Tongue (tissue), 2 donors: ENCODE data around the gene FETUB. TPM values are rescaled to one million over a fixed set of nuclear protein-coding genes. Genes with fewer than 3 reads are reported as not detected.
A peak's percentile ranks its signal among the peaks of the same experiment; 100 is the strongest.
"Not testable (repeated sequence)": the region's sequence is repeated elsewhere in the genome, so short reads cannot be mapped to it uniquely, and the experiment has no call there.

ENCODE experiments used
- DNase-seq: peaks from one replicate; pipeline ENCODE4 v3.0.0-alpha.2; 2015
- total RNA-seq: library from RNA; depleted of rRNA; stranded (reverse); fragments of >200 nt; gene quantifications from one replicate; pipeline ENCODE4 v1.2.3, GENCODE V29; 2014

Gene FETUB
- total RNA-seq, 1 donor from 2014 or later, result not detected

DNA sequence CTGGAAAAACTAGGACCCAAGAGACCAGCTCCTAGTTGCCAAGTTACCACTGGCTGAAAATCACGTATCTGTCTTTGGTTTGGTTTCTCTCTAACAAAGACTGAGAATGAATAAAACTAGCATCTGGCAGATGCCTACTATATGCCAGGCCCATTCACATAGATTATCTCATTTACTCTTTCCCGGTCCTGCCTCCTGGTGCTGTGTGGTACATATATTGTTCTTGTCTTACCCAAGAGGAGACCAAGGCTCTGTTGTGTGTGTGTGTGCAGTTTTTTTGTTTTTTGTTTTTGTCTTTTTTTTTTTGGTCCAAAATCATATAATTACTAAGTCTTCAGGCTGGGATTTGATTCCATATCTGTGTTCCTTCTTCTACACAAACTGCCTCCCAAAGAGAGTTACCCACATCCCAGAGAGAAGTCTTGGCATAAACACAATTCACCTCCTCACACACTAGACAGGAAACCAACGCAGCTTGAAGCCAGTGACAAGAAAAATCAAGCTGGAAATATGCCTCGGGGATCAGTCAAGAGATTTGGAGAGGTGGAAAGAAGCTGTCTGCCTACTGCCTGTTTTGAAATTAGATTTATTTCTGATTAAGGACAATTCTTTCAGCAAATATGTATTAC lies 26.4 kb upstream of the FETUB start:
- no peak for DNase-seq

DNA sequence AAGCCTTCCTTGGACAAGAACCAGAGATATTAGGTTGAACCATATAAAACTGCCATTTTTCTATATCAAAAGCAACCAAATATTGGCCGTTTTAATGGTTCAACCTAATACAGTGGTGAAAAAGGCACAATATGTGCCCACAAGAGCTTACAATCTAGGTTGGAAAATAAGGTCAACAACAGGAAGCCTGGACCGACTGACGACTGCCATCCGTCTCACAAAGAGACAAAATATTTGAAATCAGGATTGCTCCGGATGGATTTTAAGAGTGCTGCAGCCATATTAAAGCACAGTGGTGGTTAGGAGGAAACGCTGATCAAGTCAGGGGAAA lies 26.0 kb upstream of the FETUB start:
- no peak for DNase-seq

DNA sequence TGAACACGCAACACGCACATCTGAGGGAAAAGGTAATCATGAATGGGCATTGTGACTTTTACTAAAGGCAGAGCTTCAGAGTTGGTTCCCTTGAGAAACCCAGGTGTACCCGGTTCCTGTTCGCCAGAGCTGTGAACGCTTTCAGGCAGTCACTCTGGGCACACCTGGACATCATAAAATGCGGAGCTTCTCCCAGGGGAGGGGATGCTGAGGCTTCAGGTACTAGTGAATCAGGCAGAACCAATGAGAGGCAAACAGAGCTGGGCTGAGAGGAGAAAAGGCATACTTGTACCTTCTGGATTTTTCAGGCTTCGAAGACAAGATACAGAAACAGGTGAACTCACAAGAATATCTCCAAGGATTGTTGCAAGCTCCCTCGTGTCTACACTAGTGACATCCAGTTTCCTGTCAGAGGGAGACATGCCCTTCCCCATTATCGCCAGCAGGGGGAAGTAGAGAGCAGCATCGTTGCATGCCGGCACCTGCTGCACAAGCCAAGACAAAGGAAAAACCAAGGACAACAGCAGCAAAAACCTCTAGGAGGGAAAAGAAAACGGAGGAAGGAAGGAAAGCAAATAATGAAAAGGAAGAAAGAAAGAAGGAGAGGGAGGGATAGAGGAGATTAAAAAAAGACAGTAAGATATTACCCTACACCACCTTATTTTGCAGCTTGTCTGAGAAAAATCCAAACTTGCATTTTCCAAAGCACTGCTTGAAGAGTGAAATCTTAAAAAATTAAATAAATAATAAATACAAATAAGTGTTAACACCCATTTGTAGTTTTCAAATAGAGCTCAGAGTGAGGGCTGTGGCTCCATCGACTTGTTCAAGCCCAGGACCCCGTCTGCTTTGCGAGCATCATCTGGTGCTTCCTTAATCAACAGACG lies 25.4 kb upstream of the FETUB start:
- peak; percentile 90 for DNase-seq

DNA sequence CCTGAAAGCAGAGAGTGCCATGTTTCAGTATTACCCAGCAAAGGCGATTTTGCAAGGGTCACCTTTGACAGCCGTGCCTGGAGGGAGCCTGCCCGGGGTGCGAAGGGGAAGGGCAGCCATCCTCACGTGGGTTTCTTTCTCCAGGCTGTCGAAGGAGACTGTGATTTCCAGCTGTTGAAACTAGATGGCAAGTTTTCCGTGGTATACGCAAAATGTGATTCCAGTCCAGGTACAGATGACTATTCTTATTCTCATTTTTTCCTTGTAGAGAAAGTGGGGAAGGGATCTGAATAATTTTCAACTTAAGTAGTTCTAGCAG lies 23.9 kb upstream of the FETUB start:
- DNase-seq, result no peak

DNA sequence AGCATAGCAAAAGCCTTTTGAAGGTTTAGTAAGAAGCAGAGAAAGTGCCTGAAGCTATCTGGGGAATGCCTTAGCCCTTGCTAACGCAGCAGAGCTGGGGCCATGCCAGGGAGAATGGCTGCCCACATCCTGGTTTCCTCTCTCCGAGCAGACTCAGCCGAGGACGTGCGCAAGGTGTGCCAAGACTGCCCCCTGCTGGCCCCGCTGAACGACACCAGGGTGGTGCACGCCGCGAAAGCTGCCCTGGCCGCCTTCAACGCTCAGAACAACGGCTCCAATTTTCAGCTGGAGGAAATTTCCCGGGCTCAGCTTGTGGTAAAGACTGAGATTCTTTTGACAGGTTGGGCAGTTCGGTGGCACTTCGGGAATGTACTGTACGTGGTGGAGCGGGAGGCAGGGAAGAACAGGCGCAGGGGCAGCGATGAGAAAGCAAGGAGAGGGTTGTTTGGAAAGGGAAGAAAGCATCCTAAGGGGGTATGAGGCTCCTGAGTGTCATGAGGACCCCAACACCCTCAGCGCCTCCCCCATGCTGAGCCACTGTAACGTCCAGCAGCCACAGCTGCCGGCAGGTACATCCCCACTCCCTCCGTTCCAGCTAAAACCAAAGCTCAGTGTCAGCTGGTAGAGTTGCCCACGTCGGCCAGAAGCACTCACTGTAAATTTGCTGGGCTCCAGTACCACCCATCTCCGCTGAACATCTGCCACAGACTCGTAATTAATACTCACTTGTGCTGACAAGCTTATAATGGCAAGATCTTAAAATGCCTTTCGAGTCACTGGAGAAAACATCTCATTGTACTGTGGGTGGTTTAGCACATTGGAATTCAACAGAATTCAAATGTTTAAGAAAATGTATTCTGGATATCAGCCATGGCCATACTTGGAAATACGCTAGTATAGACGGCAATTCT lies 22.9 kb upstream of the FETUB start:
- peak; percentile 84 for DNase-seq

DNA sequence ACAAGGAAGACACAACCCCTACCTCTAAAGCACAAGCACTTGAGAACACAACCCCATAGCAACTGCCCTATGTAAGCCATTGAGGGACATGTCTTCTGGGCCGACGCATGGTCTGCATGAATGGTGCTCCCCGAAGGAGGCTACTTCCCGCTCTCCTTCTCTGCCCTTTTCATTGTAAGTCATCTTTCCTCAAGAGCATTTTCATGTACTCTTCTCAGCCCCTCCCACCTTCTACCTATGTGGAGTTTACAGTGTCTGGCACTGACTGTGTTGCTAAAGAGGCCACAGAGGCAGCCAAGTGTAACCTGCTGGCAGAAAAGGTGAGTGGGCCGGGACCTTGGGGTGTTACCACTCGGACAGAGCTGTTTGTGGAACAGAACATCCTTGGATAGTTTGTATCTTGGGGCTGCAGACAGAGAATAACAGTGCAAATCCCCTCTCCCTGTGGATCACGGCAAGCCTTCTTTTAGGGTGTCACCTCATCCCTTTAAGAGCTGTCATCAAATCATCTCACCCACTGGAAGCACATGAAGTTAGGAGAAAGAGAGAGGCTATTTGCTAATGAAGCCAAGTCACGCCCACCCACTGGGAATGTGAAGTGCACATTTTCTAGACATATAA lies 21.8 kb upstream of the FETUB start:
- DNase-seq, result no peak

DNA sequence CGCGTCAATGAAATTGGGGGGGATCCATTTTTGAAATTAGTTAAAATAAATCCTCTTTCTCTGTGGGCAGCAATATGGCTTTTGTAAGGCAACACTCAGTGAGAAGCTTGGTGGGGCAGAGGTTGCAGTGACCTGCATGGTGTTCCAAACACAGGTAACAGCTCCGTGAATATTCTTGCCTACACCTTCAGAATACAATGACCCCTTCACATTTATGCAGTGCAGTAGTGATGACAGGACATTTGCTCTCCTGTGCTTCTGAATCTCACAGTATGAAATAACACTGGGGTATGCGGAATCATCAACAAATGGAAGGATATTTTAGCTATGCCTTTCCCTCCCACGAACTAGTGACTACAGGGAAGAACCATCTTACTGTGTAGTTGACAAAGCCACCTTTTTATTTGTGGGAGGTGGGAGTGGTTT lies 20.4 kb upstream of the FETUB start:
- DNase-seq, result no peak

DNA sequence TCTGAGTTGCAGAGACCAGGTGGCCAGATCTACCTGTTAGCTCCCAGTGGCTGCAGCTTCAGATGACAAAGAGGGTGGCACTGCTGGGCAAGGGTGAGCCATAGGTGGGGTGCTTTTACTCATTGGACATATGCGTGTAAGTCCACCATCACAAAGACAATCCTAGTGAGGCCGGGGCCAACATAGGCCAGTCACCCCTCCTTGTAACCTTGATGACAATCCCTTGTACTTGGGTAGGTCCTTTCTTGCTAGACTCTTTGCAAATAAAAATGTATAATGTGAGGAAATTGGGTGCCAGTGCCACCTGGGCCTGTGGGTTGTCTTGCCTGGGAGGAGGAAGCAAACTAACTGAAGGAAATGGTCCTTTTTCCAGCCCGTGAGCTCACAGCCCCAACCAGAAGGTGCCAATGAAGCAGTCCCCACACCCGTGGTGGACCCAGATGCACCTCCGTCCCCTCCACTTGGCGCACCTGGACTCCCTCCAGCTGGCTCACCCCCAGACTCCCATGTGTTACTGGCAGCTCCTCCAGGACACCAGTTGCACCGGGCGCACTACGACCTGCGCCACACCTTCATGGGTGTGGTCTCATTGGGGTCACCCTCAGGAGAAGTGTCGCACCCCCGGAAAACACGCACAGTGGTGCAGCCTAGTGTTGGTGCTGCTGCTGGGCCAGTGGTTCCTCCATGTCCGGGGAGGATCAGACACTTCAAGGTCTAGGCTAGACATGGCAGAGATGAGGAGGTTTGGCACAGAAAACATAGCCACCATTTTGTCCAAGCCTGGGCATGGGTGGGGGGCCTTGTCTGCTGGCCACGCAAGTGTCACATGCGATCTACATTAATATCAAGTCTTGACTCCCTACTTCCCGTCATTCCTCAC lies 19.7 kb upstream of the FETUB start:
- DNase-seq, result no peak

DNA sequence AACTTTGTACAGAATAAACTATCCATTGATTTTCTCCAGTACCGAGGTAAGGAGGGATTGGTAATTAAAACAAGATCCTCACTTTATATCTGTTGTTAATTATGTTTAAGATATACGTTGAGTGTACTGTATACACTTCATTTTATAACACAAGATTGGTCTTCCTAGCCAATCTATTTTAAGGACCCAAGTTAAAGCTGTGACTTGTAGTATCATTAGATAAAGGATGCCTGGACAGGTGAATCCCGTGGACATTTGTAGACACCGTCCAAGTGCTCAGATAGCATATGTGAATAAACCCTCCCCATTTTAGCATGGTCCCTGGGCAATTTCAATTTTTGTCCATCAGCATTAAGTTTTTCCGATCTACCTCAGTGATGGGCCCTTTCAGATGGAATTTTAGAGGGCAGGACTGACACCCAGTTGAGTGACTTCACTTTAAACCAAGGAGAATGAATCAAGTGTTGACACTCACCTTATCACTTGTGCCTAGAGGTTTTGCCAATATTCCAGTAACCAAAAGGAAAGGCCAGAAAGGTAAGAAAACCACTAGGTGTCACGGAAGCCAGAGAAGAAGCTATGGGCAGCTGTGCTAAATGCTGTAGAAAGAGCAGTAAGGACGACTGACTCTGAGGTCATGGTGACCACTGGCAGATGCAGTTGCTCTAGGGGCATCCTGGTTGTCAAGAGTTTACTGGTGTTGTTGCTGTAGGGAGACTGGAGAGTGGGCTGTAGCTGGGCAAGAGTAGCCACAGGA lies 18.1 kb upstream of the FETUB start:
- DNase-seq, result no peak

DNA sequence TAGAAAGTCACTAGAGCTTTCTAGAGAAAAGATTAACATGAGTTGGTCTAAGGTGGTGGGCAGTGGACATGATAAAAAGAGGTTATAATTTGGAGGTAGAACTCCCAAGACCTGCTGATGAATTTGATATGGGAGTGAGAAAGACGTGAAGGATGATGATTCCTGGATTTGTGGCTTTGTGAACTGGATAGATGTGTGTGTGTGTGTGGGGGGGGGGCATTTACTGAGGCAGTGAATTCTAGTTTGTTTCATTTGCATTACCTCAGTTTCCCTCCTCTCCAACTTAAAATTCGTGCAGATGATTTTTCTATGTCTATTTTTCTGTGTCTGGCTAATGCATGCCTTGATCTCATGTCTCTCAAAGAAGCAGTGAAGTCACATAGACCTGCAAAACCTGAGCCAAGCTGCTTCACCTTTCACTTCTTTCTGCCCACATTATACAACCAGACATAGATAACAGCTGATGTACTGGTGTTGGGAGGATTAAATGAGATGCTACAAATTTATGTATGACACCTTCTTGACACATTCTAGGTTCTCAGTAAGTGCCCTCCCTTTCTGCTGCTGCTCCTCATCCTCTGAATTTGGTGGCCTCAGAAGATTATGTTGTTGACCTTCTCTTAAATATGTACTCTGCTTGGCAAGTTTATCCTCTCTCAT lies 17.4 kb upstream of the FETUB start:
- no peak for DNase-seq

DNA sequence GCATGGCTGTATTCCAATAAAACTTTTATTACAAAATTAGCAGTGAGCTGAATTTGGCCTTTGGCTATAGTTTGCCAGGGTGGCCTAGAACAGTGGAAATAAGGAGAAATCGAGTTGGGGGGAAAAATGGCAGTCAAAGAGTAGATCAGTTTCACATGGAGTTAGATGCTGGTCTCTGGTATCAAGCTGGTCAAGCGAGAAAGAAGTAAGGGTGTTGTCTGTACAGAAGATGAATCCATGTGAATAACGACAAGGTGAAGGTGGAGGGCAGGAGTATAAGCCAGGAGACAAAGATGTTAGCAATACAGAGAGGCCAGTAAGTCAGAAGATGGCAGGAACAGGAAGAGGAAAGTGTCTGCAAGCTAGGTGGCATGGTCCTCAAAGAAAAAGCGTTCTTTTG lies 15.6 kb upstream of the FETUB start:
- no peak for DNase-seq

DNA sequence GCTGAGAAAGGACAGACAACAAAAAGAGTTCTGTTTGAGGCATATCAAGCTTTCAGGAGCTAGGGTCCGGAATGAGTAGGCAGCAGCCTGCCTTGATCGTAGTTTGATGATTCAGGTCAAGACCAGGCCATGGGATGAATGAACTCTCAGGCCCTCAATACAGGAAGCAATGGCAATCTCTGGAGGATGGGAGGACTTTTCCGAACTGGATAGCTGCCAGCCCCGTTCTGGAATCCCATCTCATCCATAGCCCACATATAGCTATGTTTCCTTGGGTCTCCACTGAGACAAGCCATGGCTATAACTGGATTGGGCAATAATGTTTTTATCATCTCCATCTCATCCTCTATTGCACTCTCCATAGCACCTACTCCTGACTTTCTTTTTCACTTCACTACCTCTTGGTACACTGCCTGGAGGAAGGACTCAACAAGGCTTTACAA lies 14.6 kb upstream of the FETUB start:
- DNase-seq, result no peak

DNA sequence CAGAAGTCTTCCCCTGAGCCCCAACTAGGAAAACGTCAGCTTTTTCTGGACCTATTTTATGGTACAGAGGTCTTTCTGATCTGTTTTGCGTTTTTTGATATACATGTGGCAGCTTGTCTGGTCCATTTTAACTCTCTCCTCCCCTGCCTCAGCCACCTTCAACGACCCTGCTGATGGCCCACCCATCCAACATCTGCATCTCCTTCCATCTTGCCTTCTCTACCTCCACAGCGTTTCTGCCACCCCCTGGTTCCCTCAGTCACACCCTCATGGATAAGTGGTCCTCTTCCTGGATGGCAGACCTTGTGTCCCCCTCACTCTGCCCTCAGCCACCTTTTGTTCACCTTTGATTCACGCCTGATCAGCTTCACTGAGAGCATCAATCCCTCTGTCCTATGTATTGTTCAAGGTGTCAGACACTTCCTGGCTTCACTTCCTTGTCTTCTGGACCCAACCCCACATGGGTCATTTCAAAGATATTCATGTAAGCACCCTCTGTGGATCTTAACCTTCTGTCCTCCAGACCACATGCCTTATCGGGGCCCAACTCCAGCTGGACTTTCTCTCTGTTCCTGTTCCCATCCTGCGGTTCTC lies 13.8 kb upstream of the FETUB start:
- no peak for DNase-seq

DNA sequence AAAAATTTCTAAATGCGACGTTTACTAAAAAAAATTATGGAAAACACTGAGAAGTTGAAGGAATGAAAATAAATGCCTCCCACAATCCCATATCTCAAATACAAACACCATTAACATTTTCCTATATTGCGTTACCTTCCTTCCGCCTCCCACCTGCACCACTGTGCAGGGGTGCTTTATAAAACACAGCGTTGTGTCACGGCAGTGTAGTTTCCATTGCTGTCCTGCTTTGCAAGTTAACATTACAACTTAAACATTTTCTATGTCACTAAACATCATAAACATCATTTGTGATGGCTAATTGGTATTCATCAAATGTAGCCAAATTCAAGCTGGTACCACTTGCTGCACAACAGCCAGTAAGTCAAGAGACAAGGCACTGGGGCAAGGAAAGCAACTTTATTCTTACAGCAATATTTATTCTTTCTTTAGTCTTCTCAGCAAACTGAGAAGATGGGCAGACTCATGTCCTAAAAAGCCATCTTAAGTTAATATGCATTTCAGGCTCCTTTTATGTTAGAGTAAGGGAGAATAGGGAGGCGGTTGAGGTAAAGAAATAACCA lies 12.3 kb upstream of the FETUB start:
- DNase-seq, result no peak

DNA sequence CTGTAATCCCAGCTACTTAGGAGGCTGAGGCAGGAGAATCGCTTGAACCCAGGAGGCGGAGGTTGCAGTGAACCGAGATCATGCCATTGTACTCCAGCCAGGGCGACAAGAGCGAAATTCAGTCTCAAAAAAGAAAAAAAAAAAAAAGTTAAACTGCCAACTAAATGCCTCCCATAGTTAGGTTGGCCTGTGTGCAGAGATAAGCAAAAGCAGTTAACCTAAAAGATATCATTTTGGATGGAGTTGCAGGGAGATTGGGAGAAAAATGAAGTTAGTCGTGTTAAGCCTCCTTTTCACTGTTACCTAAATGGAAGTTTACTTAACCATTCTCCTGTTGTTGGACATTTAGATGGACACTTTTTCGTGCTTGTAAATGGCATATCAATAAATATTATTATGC lies 11.4 kb upstream of the FETUB start:
- DNase-seq, result no peak

DNA sequence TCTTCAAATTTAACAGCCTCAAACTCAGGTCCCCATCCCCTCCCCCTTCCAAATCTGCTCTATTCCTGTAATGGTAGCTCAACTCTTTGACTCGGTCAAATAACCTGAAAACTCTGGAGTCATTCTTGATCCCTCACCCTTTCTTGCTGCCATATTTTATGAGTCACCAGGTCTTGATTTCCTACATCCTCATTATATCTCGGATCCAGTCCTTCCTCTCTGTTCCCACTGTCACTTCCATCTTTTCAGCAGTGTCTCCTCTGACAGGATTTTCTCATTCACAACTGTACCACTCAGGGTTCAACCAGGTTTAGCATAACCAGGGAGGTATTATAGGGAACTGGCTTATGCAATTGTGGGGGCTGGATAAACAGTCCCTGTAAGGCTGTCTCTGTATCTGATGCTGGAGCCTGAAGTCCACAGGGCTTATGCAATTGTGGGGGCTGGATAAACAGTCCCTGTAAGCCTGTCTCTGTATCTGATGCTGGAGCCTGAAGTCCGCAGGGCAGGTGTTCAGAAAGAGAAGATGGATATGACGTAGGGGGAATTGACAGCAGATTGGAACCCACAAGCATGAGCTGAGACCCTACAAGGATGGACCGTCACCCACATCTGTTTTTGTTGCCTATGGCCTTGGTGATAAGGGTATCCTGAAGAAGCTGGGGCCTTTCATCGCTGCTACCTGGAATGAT lies 9.1 kb upstream of the FETUB start:
- no peak for DNase-seq

DNA sequence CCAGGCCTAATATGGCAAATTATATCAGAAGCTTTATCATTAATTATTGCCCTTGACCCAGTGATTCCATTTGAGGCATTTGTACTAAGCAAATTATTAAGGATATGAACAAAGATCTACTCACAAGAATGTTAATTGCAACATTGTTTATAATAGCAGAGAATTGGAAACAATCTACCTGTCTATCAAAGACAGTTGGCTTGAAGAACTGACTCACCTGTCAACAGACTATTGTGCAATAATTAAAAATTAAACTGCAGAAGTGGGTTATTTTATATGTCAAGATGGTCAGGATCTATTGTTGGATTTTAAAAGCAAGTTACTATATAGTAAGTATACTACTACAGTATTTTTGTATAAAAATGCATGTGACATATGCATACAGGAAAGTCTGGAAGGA lies 6.7 kb upstream of the FETUB start:
- DNase-seq, result no peak

DNA sequence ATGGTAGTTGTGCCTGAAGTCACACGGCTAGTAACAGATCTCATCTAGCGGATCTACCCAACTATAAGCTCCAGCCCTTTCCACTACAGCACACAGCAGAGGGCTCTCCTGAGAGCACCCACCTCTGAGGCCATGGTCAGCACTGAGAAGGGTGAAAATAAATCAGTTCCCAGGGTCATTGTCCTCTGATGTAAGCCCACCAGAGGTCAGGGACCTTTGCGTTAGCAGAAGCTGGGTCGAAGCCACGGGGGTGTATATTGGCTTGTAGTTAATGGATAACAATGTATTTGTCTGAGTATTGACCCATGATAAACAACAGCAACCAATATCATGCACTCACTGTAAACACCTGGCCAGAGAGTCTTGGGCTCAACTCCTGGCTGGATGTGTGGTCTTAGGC lies 6.0 kb upstream of the FETUB start:
- not testable (repeated sequence) for DNase-seq

DNA sequence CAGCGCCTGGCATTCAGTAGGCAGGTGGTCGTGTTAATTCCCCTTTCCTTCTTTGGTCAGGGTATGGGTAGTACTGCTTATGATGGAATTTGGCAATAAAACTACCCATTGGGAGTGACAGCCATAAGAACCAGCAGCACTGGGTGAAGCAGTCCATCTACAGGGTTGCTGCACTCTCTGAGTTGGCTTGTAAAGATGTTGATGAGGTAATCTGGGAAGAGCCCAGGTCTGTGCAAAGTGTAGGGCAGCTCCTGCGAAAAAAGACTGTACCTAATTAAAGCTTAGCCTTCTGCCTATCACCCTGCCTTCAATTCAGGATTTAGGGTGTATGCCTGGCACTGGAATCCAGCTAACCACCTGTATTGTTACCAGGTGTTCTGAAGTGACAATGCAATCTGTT lies 4.7 kb upstream of the FETUB start:
- DNase-seq, result no peak
